Fibroblast of mammary gland (primary cell): ENCODE results near the gene DCDC1.

Experiments
- DNase-seq: peaks from one replicate; pipeline ENCODE4 v3.0.0-alpha.2; 2010; ENCODE audit warnings: low read depth
- H3K4me3 ChIP-seq: 2 replicates; pipeline ENCODE4 v1.5.1; 2011; ENCODE audit warnings: low read depth, mild to moderate bottlenecking, low read length, moderate library complexity; ENCODE audit not compliant: control insufficient read depth
- TF ChIP-seq, protein P1 (sequence below): conservative IDR thresholded peaks from 2 replicates; pipeline ENCODE4 v1.5.1; 2011; ENCODE audit warnings: low read depth, low read length, inconsistent platforms; ENCODE audit not compliant: control insufficient read depth, insufficient read depth

Gene DCDC1, protein sequence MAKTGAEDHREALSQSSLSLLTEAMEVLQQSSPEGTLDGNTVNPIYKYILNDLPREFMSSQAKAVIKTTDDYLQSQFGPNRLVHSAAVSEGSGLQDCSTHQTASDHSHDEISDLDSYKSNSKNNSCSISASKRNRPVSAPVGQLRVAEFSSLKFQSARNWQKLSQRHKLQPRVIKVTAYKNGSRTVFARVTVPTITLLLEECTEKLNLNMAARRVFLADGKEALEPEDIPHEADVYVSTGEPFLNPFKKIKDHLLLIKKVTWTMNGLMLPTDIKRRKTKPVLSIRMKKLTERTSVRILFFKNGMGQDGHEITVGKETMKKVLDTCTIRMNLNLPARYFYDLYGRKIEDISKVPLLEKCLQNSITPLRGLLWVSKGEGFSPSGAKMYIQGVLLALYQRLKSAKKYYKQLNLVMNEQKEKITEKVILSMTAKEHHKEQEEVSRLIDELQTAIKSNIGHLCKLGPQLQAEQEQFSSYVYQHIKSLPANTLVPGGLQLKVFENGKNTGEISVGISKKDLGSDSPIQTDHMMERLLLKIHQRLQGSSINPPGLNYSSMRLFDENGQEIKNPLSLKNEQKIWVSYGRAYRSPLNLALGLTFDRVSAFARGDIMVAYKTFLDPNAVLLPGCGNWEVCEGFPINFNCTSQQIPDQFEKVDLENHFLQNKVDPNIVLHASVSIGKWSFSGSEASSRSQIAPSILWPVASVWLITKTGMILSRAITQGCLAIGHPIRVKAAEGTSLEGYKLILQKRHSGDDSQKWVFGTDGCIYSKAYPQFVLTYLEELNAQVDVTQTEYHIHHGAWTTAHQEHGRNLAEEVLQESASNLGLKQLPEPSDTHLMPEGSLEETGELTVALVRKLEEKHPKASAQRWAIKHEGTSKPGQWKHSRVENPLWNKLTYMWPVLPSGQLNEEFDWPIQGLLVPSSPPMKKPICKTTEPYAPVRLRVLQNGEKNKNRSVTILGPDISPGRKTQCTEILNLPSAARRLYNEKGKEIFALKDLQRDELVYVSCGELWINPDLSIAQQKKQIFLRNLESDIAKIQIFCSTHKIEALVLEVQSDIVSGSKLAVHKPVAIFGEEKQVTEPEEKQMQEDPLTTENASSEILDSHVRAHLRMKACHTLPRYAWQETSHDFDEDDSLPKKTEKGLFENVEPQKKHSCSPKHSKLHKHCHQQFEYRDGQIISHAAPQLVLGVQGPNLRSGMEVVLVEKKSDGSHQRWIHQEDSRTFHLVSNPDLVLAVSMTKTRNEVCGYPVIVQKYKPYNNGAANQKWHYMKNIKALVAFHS (N-terminal part only)

GRCh38 chr11:31369348-31370329, at the start of gene DCDC1, which contains the start of gene DNAJC24:
Gene DCDC1, minus strand, starts transcription at chr11:31369739. Its CDS starts 41,459 bp downstream, at chr11:31328280.
Gene DNAJC24, plus strand, starts transcription at chr11:31369860. Its CDS starts 889 bp downstream, at chr11:31370749.
- H3K4me3 ChIP-seq = peak within 1 kb of the TSS; percentile 82
- TF ChIP-seq, protein P1, sequence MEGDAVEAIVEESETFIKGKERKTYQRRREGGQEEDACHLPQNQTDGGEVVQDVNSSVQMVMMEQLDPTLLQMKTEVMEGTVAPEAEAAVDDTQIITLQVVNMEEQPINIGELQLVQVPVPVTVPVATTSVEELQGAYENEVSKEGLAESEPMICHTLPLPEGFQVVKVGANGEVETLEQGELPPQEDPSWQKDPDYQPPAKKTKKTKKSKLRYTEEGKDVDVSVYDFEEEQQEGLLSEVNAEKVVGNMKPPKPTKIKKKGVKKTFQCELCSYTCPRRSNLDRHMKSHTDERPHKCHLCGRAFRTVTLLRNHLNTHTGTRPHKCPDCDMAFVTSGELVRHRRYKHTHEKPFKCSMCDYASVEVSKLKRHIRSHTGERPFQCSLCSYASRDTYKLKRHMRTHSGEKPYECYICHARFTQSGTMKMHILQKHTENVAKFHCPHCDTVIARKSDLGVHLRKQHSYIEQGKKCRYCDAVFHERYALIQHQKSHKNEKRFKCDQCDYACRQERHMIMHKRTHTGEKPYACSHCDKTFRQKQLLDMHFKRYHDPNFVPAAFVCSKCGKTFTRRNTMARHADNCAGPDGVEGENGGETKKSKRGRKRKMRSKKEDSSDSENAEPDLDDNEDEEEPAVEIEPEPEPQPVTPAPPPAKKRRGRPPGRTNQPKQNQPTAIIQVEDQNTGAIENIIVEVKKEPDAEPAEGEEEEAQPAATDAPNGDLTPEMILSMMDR = no peak
- peak; percentile 90 for DNase-seq

DNA sequence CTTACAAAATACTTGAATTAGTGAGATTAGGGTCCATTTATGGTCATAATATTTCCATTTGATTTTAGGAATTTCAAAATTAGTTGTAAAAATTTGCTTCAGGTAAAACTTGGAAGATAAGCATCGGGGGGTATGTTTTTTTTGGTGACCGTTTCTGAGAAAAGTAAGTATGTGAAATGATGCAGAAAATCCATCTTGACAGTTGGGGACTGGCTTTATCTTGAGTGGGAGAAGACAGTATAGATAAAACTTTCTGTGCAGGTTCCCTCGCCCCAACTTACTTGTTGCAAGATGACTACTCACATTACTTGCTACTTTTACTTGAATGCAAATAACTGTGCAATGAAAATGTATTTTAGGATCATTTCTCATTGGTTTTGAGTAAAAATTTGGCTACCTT, 49.6 kb upstream of the DCDC1 start:
- TF ChIP-seq, protein P1 = no peak
- no peak for DNase-seq
- H3K4me3 ChIP-seq = no peak overlapping the region

- no peak for DNase-seq
- TF ChIP-seq, protein P1 = no peak
Observed at GRCh38 chr11:31417816-31418215, 48.3 kb upstream of the DCDC1 start.

GRCh38 chr11:31417357-31417756, 47.8 kb upstream of the DCDC1 start:
- H3K4me3 ChIP-seq = no peak overlapping the region
- no peak for DNase-seq
- TF ChIP-seq, protein P1 = no peak

More at GRCh38 chr11:31417816-31418215, 48.3 kb upstream of the DCDC1 start:
- H3K4me3 ChIP-seq = no peak overlapping the region

DNA sequence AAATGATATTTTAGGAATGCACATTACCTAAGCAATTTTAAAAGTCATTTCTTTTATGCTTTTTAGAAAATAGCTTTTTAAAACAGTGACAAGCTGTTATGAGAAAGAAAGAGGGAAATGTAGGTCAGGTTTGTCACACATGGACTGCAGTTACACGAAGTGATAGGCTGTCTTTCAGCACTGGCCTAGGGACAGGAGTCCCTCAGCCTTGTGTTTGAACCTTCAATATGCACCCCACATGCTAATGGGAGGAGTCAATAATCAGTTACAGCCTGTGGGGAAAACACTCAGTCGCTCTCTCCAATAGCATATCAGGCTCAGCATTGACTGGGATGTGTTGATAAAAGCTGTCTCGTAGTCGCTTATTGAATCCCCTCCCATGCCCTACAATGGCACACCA, 45.9 kb upstream of the DCDC1 start:
- TF ChIP-seq, protein P1 = no peak
- H3K4me3 ChIP-seq = no peak overlapping the region
- no peak for DNase-seq
